Measurements from ENCODE around the gene IGFBP1. TPM values are rescaled to one million over a fixed set of nuclear protein-coding genes. Genes with fewer than 3 reads are reported as not detected.

The IGFBP1 gene
- polyA plus RNA-seq, 1 of the 3 experiments (the other 2 are of a cell fraction): not detected

DNA sequence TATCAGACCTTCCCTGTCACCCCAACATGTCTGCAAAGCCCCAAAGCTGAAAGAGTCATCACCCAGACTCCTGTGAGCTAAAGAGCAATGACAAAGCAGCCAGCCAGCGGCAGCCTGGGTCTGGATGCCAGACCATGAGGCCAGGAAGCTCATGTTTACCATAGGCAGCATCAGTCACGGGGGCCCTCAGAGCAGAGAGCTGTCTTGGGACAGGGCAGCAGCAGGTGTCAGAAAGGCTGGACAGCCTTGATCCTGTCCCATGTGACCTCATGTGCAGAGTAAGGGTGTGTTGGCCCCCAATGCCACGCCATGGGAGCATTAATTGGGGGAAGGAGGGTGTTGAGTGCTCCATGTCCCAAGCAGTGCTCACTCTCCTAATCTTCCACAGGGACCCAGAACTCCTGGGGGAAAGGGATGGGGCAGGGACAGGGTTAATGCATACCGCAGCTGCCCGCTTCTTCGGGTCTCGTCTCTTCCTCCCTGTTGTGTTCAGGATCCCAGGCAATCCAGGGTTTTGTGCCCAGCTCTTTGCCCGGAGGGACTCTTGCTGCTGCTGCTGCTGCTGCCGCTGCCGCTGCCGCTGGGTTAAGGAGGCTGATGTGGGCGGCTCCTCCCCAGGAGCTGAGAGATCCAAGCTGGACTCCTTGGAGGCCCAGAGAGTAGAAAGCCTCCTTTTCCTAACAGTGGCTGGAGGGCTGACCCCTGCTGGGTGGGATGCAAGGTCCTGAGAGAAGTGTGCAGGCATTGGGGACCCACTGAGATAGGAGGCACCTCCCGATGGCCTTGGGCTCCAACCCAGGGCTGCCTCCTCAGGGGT is 22.5 kb upstream of the IGFBP1 start:
- Histone ChIP-seq H2AFZ (ENCODE audit: low read depth) (no peak overlapping the region), H3K36me3 (replicated peaks in 1 of 2; ENCODE audit: control insufficient read depth in 1 of 2, insufficient read depth in 2 of 2, low read length in 1 of 2) (no peaks in the 10 kb centered on the region), H3K4me1 (ENCODE audit: control insufficient read depth in 1 of 2, insufficient read depth in 2 of 2, low read depth in 1 of 2, low read length in 1 of 2) (no peaks in the 10 kb centered on the region; a peak in 1 of 4 replicates), H3K27ac (ENCODE audit: low read depth in 2 of 2, low read length in 1 of 2) (no peak overlapping the region), H3K9me2 (no peaks in the 10 kb centered on the region), H3K9me3 (no peaks in the 10 kb centered on the region), H3F3A (replicated peaks; ENCODE audit: insufficient read depth) (no peaks in the 10 kb centered on the region), H3K9ac (no peak overlapping the region), H4K20me1 (ENCODE audit: insufficient read depth) (no peaks in the 10 kb centered on the region), H3K27me3 (ENCODE audit: insufficient read depth) (peaks cover 16% of the 10 kb centered on the region), H3K4me3 (ENCODE audit: low read depth in 2 of 2, low read length in 1 of 2) (no peak overlapping the region), H3K4me2 (no peak overlapping the region), H3K79me2 (ENCODE audit: insufficient read depth) (no peaks in the 10 kb centered on the region)
- WGBS (ENCODE audit: low lambda C conversion rate): 68% methylated on average over 13 of the region's 13 CpGs
- no peak for TF ChIP-seq RCOR1 (IDR thresholded peaks at IDR 0.05; ENCODE audit: low read length)
- no peak for TF ChIP-seq TCF12 (IDR thresholded peaks at IDR 0.05)
- TF ChIP-seq ELF1 (IDR thresholded peaks at IDR 0.05): no peak
- no peak for TF ChIP-seq SIN3A (IDR thresholded peaks at IDR 0.05; ENCODE audit: borderline replicate concordance, low read depth, low read length)
- TF ChIP-seq JUND (IDR thresholded peaks at IDR 0.05): no peak
- TF ChIP-seq REST (IDR thresholded peaks at IDR 0.05; ENCODE audit: low read depth, low read length): no peak
- TF ChIP-seq IRF3 (IDR thresholded peaks at IDR 0.05; ENCODE audit: low read depth, low read length): no peak
- TF ChIP-seq FOXJ3 (CRISPR knock-in tag; IDR thresholded peaks at IDR 0.05): no peak
- TF ChIP-seq GABPA (IDR thresholded peaks at IDR 0.05; ENCODE audit: low read depth): no peak
- no peak for TF ChIP-seq SMC3 (IDR thresholded peaks at IDR 0.05; ENCODE audit: low read depth, low read length)
- no peak for TF ChIP-seq CHD2 (IDR thresholded peaks at IDR 0.05; ENCODE audit: low read length, partially characterized antibody)
- TF ChIP-seq EZH2phosphoT487 (IDR thresholded peaks at IDR 0.05; ENCODE audit: borderline replicate concordance, low read depth): no peak
- no peak for TF ChIP-seq MXI1 (IDR thresholded peaks at IDR 0.05; ENCODE audit: low read depth, low read length)
- TF ChIP-seq NFIC (IDR thresholded peaks at IDR 0.05; ENCODE audit: borderline replicate concordance): no peak
- no peak for TF ChIP-seq RAD21 (IDR thresholded peaks at IDR 0.05; ENCODE audit: low read length)
- no peak for TF ChIP-seq EP300 (IDR thresholded peaks at IDR 0.05; ENCODE audit: borderline replicate concordance in 1 of 2, low read depth in 1 of 2, low read length in 1 of 2)
- TF ChIP-seq, protein P1, sequence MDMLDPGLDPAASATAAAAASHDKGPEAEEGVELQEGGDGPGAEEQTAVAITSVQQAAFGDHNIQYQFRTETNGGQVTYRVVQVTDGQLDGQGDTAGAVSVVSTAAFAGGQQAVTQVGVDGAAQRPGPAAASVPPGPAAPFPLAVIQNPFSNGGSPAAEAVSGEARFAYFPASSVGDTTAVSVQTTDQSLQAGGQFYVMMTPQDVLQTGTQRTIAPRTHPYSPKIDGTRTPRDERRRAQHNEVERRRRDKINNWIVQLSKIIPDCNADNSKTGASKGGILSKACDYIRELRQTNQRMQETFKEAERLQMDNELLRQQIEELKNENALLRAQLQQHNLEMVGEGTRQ (IDR thresholded peaks at IDR 0.05; ENCODE audit: borderline replicate concordance, low read depth, low read length): no peak
- POLR2A ChIA-PET: no interaction called here
- CTCF ChIA-PET: interaction anchor here (1.1 to 3.2 kb wide), 3 partner anchors 8 to 57 kb away, joined by 3 to 17 read pairs (median 3); no protein-coding TSS in a partner anchor
- no peak for DNase-seq
